ENCODE measurements around the gene MOSPD3. TPM values are rescaled to one million over a fixed set of nuclear protein-coding genes. Genes with fewer than 3 reads are reported as not detected.
A peak's percentile ranks its signal among the peaks of the same experiment; 100 is the strongest.

Gene MOSPD3
- total and polyA plus RNA-seq, 2 of the 8 experiments (the other 6 are each of a cell fraction or from before 2014, with no cell fraction given), result 20.7 to 21.4 TPM

DNA sequence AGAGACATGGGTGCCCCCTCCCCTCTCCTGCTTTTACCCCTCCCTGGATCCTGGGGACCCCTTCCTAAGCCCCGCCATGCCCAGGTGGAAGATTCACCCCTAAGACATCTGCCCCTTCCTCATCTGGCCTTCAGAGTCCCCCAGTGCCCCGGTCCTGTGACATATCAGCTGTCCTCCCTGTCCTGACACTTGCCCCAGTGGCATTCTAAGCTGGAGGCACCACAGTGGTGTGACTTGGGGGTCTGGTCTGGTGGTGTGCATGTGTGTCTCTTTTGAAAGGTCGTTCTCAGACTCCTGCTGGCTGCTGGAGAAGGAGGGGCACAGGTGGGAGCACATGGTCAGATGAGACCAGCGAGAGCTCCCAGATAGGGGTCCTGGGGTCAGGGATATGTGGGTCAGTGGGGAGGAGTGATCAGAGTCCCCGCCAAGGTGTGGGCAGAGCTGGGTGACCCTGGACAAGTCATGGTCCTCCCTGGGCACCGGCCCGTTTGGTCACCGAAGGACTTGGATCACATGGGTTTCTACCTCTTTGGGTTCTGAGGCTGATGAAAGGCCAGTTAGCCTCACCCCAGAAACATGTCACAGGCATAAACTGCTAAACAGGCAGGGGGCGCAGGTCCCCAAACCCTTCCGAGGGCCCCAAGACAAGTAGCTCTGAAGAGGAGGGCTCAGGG is 29.7 kb downstream of the MOSPD3 start (continued):
- TF ChIP-seq, protein P1, sequence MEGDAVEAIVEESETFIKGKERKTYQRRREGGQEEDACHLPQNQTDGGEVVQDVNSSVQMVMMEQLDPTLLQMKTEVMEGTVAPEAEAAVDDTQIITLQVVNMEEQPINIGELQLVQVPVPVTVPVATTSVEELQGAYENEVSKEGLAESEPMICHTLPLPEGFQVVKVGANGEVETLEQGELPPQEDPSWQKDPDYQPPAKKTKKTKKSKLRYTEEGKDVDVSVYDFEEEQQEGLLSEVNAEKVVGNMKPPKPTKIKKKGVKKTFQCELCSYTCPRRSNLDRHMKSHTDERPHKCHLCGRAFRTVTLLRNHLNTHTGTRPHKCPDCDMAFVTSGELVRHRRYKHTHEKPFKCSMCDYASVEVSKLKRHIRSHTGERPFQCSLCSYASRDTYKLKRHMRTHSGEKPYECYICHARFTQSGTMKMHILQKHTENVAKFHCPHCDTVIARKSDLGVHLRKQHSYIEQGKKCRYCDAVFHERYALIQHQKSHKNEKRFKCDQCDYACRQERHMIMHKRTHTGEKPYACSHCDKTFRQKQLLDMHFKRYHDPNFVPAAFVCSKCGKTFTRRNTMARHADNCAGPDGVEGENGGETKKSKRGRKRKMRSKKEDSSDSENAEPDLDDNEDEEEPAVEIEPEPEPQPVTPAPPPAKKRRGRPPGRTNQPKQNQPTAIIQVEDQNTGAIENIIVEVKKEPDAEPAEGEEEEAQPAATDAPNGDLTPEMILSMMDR (IDR thresholded peaks at IDR 0.05; ENCODE audit: control extremely low read depth in 1 of 3, insufficient read depth in 1 of 3, low read depth in 1 of 3, low read length in 3 of 3), result peak in 2 of 3 experiments; percentile 11 to 14; a peak in 2 of 4 replicates
